GM11168 (cell line): ENCODE measurements around the gene NR4A2.

Experiments
- in situ Hi-C: fragments of 300-500 bp; cut with MboI; formaldehyde crosslinking; loops from one replicate; pipeline ENCODE4 v1.12.0; 2022; ENCODE audit warnings: low sequenced_read_pairs; ENCODE audit not compliant: unreplicated experiment

Gene NR4A2

DNA sequence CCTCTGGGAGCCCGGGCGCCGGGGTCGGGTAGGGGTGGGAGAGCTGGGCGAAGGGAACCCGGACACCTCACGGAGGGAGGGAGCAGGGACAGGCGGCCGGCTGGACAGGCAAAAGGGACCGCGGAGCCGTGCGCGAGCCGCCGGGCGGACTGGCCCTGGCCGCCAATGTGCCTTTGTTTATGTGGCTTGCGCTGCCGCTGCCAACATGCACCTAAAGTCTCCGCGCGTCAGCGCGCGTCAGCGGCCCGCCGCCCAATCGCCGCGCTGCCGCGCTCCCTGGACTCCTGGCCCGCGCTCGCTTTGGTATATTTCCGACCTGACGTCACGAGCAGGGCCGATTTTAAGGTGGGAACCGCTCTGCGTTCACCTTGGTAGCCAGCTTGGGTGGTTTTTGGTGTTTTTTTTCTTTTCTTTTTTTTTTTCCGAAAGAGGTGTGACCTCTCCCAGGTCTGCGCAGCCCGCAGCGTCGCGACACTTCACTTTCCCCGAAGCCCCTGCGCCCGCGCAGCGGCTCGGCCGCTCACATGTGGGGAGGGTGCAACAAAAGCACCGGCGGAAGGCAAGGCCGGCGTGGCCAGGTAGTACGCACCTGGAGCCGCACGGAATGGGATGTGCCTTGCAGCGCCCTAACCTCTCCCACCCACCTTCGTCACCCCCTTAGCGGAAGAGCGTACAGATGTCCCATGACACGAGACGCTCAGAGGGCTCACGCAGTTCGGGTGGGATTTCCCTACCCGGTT lies at the start of gene NR4A2:
Gene NR4A2, minus strand, starts transcription at position 188 of the 740 bp plus-strand sequence. CDS start 2,535 bp downstream, outside the sequence.
- in situ Hi-C loops = no loop called here

DNA sequence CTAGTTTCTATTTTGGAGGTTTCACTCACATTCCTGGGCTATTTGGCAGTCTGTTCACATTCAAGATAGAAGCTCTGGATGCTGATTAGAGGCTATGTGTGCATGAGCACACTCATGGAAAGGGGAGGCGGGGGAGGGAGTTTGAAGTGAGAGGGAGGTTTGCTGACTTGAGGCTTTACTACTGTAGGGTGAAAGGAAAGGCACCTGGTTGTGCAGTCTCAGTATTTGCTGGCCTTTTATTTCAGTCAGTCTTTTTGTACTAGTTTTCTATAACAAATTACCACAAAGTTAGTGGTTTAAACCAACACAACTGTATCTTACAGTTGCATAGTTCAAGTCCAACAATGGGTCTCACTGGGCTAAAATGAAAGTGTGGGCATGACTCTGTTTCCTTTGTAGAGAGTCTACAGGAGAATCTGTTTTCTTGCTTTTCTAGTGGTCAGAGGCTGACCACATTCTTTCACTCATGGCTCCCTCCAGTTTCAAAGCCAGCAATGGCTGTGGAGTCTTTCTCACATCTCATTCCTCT lies 47.7 kb upstream of the NR4A2 start:
- in situ Hi-C loops = no loop called here

DNA sequence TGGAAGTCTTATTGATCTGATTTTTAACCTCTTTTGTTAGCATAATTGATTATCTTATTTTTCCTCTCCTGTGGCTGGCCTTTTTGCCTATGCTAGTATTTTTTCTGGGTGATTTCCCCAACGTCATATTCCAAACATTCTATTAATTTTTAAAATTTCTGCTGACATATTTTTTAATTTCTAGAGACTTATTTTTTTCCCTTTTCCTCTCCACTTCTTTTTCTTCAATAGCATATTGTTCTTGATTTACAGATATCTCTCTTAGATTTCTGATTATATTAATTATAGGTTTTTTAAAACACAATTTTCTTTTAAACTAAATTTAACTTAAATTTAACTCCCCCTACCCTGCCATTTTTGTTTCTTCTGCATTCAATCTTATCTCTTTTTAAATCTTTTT lies 47.2 kb upstream of the NR4A2 start:
- in situ Hi-C loops = no loop called here

DNA sequence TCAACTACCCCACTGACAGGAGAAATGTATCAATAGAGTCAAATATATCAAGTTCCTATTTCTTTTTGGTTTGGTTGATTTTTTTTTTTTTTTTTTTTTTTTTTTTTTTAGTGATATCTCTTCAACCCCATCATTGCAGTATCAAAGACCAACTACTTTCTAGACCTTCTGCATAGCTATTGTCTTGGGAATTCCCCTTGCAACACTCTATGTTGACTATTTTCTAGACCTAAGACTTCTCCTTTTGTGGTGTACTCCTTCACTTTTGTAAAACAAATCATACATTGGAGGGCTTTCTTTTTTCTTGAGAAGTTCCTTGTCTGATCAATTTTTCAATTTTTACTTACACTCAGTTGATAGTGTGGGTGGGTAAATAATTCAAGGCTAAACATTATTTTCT lies 46.5 kb upstream of the NR4A2 start:
- in situ Hi-C loops = no loop called here

DNA sequence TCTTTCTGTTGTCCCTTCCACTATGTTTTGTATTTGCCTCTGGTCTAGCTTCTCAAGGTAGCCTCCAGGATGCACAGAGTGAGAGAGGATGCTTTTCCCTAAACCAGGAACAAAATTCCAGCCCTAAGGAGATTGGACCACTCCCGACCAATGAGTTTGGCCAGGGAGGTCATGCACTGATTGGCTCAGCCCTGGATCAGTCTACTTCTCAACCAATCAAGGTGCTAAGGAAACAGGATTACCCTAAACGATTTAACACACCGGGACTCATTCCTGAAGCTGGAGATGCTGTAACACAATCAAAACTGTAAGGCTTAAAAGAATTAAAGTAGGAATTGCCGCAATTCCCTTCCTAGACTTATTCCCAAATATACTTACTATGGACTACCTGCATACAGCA lies 34.2 kb upstream of the NR4A2 start:
- in situ Hi-C loops = no loop called here

DNA sequence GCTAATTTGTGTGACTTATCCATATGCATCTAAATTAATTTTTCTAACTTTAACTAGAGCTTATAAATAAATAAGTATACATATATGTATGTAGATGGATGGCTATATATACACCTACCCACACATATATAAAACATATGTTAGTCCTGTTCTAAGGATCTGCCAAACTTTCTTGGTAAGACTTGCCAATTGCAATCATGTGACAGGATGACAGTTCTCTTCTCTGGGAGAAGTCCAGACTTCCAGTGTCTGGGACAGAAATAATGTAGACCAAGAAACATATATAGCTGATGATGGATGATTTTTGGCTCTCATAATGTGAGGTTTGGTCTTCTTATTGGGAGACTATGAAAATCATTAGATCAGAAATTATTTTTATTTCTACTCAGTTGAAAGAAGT lies 30.6 kb upstream of the NR4A2 start:
- in situ Hi-C loops = no loop called here

DNA sequence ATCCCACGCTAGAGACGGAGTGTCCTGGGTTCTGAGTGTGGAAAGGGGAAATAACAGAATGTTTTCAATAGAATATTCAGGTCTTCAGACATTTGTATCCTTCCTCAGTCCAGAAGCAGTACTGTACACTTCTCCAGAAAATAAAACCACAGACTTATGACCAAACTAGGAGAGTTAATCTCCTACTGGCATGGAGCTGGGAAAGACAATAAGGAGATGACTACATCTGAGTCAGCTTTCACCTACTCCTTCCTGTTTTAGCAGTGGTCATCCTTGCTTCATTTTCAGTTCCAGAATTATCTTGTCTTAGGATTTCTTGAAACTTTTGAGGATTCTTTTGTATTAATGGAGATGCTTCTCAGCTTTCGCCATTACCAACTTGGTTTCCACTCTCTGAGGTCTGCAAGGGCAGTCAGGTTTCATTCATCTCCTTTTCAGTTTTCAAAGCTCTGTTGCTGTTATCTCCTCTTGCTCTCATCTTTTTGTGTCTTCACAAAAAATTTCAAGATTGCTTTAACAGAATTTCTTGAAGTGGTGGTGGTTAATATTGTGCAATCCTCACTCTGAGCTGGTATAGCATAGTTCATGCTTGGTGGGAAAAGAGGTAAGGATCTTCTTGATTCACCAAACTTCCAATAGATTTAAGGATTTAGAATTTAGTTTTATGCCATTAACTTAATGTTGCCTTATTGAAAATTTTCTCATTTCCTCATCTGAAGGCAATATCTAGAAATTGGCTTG lies 23.7 kb upstream of the NR4A2 start:
- in situ Hi-C loops = no loop called here

DNA sequence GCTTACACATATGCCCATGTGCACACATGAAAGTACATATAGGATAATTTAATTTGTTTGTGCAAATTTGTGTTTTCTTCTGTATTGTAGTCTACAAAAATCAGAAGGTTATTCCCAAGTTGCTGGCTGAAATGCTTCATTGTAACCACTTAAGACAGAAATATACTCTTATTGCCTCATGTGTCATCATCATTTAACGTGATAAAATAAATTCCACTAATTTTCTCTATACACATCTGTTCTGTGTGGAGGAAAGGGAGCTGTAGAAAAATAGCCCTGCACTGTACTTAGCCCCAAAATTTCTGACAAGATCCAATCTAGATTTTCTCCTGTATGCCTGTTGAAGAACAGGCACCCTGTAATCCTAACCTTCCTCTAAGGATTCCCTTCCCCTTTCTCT lies 20.4 kb upstream of the NR4A2 start:
- in situ Hi-C loops = no loop called here

DNA sequence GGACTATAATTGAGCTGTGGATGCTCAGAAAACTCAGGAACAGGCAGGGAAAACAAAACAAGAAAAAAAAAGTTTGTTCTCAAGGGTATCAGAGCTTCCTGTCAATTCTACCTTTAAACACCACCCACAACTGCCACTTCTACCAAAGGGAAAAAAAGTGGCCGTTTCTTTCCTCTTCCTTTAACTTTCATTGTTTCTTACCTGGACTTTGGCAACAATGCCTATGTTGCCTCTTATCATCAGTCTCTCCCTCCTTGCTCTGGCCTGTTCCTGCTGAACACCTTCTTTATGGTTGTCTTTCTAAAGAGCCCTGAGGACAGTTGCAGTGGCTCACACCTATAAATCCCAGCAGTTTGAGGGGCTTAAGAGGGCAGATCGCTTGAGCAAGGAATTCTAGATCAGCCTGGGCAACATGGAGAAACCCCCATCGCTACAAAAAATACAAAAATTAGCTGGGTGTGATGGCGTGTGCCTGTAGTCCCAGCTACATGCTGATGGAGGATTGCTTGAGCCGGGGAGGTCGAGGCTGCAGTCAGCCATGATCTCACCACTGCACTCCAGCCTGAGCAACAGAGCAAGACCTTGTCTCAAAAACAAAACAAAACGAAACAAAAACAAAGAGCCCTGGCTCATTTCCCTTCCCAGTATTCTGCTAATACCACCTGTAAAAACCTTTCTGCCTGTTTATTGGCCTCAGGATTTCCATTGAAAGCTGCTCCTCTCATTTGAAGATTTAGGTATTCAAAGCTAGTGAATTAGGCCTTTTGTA lies 18.0 kb upstream of the NR4A2 start:
- in situ Hi-C loops = no loop called here

DNA sequence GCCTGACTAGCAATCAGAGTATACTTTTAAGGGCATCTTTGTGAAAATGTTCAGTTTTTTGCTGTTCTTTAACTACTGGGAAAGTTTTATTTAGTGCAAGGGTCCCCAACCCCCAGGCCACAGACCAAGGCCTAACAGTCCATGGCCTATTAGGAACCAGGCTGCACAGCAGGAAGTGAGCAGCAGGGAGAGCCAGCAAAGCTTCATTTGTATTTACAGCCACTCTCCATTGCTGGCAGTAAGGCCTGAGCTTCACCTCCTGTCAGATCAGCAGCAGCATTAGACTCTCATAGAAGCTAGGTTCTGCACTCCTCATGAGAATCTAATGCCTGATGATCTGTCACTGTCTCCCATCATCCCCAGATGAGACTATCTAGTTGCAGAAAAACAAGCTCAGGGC lies 17.1 kb upstream of the NR4A2 start:
- in situ Hi-C loops = loop anchor here (5.0 to 10.0 kb wide), 2 partner anchors 48 to 235 kb away; no protein-coding TSS in a partner anchor

DNA sequence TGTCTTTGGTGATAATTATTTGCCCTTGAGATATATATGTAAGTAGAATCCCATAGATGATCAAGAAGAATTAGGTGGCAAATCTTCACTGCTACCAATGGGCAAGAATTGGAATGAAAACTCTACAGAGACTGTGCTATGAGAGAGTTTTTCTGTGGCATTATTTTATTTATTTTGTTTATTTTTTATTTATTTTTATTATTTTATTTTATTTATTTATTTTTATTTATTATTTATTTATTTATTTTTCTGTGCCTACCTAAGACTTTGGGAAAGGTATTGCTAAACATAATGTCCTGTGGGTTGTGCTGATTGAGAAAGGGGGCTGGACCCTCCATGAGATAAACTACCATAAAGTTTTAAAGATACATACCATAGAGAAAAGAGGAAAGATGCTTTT lies 16.6 kb upstream of the NR4A2 start:
- in situ Hi-C loops = loop anchor here (5.0 to 10.0 kb wide), 2 partner anchors 48 to 236 kb away; no protein-coding TSS in a partner anchor

DNA sequence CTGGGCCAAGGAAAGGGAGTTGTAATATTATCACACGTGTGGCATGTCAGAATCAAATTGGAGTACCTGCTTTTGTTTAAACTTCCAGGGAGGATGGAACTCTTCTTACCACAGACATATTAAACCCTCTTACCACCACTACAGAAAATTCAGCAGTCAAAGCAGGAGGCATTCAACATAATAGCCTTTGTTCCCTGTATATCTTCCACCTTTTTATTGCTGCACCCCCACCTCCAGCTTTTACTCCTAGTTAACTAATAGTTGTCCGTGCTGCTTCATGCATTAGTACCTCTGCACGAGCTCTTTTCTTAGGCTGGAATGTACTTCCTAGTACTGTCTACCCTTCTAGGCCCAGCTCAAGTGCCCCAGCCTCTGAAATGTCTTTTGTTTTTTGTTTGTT lies 14.9 kb upstream of the NR4A2 start:
- in situ Hi-C loops = loop anchor here (5.0 to 10.0 kb wide), 2 partner anchors 50 to 237 kb away; no protein-coding TSS in a partner anchor

DNA sequence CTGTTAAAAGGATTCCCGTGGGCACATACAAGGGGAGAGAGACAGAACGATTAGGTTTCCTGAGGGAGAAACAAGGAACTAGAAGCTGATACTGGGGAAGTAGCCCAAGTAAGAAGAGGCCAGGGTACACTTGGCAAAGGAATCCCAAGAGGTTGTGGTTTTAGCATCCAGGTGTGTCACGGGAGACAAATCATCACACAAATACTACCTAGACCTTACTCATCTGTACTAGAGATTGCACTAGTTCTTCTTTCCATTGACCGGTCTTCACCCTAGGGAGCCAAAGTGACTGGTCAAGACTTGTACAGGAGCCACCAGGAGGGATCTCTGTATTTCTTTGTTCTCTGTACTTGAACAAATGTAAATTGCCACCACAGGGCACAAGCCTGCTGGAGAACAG lies 14.2 kb upstream of the NR4A2 start:
- in situ Hi-C loops = loop anchor here (5.0 to 10.0 kb wide), 2 partner anchors 51 to 238 kb away; no protein-coding TSS in a partner anchor

DNA sequence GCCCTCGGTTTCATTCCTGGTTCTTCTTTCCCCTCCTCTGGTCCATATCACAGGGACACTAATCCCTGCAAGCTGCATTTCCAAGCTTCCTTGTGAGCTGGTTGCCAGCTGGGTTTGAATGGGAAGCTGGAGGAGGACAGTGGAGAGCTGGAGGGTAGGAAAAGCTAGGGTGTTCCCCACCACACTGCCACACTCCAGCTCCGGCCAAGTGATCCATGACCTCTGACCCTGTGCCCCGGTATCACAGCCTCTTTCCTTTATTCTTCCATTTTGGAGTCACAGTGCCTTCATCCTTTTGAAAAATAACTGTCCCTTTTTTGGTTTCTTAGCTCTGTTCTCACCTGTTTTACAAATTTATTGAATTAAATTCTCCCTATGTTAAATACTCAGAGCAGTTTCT lies 13.1 kb upstream of the NR4A2 start:
- in situ Hi-C loops = loop anchor here (5.0 to 10.0 kb wide), 2 partner anchors 52 to 239 kb away; no protein-coding TSS in a partner anchor

DNA sequence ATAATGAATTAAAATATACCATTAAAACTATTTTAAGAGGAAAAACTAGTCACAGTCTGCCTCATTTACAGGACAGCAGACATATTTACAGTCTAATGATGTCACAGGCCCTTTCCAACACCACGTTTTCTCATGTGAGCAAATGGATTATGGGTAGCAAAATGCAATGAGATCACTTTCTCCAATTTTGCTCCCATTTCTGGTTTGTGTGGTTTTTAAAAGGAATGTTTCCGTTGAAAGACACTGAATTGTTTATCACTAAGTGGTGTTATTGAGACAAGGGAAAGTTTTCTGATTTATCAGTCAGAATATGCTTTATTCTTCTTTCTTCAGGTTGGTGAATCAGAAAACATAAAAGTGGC lies 11.4 kb upstream of the NR4A2 start:
- in situ Hi-C loops = loop anchor here (10.0 kb wide), 1 partner anchor 241 kb away; no protein-coding TSS in a partner anchor

DNA sequence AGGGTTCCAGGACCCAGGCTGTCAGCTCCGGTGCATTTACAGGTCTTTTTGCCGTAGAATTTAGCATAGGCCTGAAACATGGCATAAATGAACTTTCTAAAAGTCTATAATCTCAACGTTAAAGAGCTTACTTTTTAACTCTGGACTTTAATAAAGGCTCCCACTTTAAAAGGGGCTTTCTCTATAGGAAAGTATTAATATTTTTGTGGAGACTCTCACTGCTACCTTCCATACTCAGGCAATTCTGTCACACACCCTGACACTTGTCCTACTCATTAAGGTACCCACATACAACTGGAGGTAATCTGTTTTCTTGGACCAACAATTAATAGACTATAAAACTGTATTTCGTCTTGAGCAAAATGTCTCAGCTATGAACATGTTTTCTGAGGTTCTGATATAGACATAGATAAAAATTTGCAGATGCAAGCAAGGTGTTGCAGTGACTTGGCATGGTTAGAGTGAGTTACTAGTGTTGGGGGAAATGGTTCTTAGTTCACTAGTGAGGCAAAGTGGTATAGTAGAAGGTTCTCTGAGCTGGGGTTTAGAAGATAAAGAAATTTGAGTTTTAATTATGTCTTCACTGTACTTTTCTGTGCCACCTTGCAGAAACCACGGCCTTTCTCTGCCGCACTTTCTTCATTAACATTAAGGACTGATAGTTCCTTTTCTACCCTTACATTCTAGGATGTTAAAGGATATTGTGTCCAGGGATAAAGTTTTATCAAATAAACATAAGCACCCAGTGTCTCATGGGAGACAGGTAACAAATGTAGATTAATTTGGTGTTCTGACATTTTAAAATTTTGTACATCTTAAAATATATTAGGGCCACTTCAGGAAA lies 10.8 kb upstream of the NR4A2 start:
- in situ Hi-C loops = loop anchor here (10.0 kb wide), 1 partner anchor 241 kb away; no protein-coding TSS in a partner anchor

DNA sequence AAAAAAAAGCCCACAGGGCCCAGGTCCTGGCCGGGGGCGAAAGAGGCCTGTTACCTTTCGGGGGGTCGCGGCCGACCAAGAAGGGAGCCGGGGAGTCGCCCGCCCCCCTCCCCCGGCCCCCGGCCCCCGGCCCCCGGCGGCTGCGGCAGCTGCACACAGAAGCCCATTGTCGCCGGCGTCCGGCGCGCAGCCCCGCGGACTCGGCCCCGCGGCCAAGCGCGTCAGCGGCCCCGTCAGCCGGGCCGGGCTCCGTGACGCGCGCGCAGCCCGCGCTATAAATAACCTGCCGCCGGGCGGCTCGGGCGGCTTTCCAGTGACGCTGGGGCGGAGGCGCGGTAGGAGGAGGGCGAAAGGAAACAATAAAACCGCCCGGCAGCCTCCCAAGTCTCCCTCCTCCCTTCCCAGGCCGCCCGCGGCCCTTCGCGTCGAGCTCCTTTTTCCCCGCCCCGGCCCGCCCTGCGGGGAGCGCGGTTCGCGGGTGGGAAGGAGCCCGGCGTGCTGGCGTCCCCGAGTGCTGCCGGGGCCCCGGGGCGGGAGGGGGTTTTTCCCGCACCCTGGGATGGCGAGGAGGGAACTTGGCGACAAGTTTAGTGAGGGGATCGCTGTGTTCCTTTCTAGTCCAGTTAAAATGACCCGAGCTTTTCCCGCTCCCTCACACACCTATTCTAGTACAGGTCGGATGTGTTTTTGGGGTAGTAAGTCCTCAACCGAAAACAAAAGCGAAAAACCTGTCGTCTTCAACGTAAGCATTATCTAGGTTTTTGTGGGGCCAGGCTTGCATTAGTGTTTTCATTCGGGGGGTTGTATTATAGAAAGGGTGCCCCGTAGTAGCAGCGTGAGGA lies 10.0 kb upstream of the NR4A2 start:
- in situ Hi-C loops = loop anchor here (10.0 kb wide), 1 partner anchor 242 kb away; no protein-coding TSS in a partner anchor

DNA sequence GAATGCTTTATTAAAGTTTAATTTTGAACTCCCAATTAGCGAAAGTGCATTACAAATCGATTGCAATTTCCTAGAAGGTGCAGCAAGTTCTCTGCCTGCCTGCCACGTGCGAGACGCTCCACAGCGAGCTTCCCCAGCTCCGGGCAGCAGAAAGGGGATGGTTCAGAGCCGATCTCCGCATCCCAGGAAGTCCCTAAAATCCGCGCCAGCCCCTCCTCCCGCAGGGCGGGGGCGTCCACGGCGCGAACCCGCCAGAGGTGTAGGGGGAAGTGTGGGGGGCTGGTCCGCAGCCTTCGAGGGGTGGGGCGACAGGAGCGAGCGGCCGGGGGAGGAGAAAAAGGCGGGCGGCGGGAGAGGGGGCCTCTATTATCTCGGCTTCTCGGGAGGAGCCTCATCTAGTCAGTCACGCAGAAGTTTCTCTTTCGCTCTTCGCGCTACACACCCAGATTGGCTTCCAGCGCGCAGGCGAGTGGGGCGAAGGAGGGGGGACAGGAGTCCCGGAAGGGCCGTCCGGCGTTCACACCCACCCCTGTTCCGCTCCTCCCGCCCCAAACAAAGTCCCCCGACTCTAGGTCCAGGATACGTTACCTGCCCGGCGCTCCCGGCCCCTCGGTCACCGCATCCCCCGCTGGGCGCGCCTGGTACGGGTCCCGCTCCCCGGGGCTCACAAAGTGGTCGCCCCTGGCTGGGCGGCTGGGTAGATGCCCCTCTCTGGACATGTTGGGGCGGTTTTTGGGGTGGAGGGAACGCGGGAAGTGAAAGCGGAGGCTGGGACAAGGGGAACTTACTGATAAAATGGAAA lies 9.1 kb upstream of the NR4A2 start:
- in situ Hi-C loops = loop anchor here (10.0 kb wide), 1 partner anchor 243 kb away; no protein-coding TSS in a partner anchor
